Vagina (tissue), 2 donors: ENCODE results near the gene TASP1. TPM values are rescaled to one million over a fixed set of nuclear protein-coding genes. Genes with fewer than 3 reads are reported as not detected.

Experiments
- DNase-seq, 2 donors: peaks; one replicate each; pipeline ENCODE4 v3.0.0-alpha.2; 2017; ENCODE audit errors: extremely low spot score in 2 of 2
- H3K27ac ChIP-seq: fragments of 200-600 bp; sonication (generic); one replicate; pipeline ENCODE4 v1.5.1; 2019
- H3K27me3 ChIP-seq: fragments of 200-600 bp; sonication (generic); one replicate; pipeline ENCODE4 v1.5.1; 2019
- H3K36me3 ChIP-seq, 2 donors: fragments of 200-600 bp; sonication (generic); one replicate each; pipeline ENCODE4 v1.5.1; 2017 to 2019
- H3K4me1 ChIP-seq: fragments of 200-600 bp; sonication (generic); one replicate; pipeline ENCODE4 v1.5.1; 2019
- H3K4me3 ChIP-seq, 2 donors: fragments of 200-600 bp; sonication (generic); 1 replicate in 1 of 2; 2 replicates in 1 of 2; pipeline ENCODE4 v1.5.1; 2016 to 2019
- H3K9me3 ChIP-seq: fragments of 200-600 bp; sonication (generic); one replicate; pipeline ENCODE4 v1.5.1; 2019
- POLR2A ChIP-seq, 2 donors: fragments of 450-650 bp; IDR thresholded peaks; one replicate each; pipeline ENCODE4 v1.6.1; 2017; ENCODE audit warnings: antibody characterized with exemption in 2 of 2, mild to moderate bottlenecking in 2 of 2, moderate library complexity in 2 of 2
- POLR2AphosphoS5 ChIP-seq, 2 donors: sonication (generic); formaldehyde crosslinking; IDR thresholded peaks; one replicate each; pipeline ENCODE4 v1.9.0; 2017; ENCODE audit warnings: antibody characterized with exemption in 2 of 2, mild to moderate bottlenecking in 2 of 2, low read depth in 1 of 2; ENCODE audit not compliant: insufficient read depth in 1 of 2
- intact Hi-C: fragments of 100-400 bp; cut with DNase I; formaldehyde crosslinking; loops from one replicate; pipeline ENCODE4 v1.15.1; 2023
- total RNA-seq: library from RNA; depleted of rRNA; stranded (reverse); fragments of >200 nt; gene quantifications from one replicate; pipeline ENCODE4 v1.2.3, GENCODE V29; 2016
- TF ChIP-seq, protein P1 (sequence below), 3 experiments: fragments of 450-650 bp in 2 of 3; fragments of 200-600 bp in 1 of 3; sonication (generic) in 1 of 3; IDR thresholded peaks; one replicate each; pipeline ENCODE4 v1.5.1; 2017 to 2019; ENCODE audit warnings: antibody characterized with exemption in 3 of 3, mild to moderate bottlenecking in 2 of 3, moderate library complexity in 2 of 3

Gene TASP1
- total RNA-seq, 1 donor from 2014 or later, result 12.5 TPM

DNA sequence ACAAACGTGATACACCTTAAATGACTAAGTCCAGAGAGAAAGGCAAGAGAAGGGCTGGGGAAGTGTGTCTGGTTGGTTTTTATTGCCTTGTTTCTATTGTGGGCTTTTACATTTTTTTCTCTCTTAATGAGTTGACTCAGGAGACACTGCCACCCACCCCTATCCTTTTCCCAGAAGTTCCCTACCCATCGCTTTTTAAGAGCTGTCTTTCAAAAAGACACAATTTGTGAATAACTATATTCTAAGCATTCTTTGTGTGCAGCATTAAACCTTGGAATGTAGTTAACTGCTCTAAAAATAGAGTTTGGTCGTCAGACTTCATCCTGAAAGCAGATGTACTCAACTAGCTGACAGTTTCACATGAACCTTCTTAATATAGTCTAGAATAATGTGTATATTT lies 242.7 kb downstream of the TASP1 start:
- Histone ChIP-seq H3K27me3 (no peaks in the 10 kb centered on the region), H3K4me3 (no peak overlapping the region), H3K27ac (no peak overlapping the region), H3K9me3 (no peaks in the 10 kb centered on the region), H3K36me3 (no peaks in the 10 kb centered on the region), H3K4me1 (no peaks in the 10 kb centered on the region)
- no peak for DNase-seq
- TF ChIP-seq POLR2A (IDR thresholded peaks at IDR 0.05) (no peak), POLR2AphosphoS5 (IDR thresholded peaks at IDR 0.05; ENCODE audit: insufficient read depth in 1 of 2, low read depth in 1 of 2) (no peak)
- TF ChIP-seq, protein P1, sequence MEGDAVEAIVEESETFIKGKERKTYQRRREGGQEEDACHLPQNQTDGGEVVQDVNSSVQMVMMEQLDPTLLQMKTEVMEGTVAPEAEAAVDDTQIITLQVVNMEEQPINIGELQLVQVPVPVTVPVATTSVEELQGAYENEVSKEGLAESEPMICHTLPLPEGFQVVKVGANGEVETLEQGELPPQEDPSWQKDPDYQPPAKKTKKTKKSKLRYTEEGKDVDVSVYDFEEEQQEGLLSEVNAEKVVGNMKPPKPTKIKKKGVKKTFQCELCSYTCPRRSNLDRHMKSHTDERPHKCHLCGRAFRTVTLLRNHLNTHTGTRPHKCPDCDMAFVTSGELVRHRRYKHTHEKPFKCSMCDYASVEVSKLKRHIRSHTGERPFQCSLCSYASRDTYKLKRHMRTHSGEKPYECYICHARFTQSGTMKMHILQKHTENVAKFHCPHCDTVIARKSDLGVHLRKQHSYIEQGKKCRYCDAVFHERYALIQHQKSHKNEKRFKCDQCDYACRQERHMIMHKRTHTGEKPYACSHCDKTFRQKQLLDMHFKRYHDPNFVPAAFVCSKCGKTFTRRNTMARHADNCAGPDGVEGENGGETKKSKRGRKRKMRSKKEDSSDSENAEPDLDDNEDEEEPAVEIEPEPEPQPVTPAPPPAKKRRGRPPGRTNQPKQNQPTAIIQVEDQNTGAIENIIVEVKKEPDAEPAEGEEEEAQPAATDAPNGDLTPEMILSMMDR (IDR thresholded peaks at IDR 0.05), result no peak
- intact Hi-C loops, result no loop called here

DNA sequence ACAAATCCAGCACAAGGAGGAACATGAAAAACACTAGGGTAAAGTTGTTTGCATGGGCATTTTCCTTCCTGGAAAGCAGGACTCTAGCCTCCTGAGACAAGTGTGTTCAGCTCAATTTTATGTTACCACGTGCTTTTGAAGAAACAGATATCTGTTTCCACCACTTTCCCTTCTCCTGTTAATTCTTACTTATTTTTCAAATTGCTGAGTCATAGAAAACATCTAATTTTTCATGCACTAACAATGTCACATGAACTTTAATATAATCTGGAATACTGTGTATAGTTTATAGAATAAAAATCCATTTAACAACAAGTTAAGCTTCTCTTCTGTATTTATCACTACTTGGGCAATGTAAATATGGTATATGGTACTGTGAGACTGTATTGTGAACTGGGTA lies 243.5 kb downstream of the TASP1 start:
- DNase-seq, result no peak
- Histone ChIP-seq H3K4me1 (no peaks in the 10 kb centered on the region), H3K27me3 (no peaks in the 10 kb centered on the region), H3K4me3 (no peak overlapping the region), H3K36me3 (no peaks in the 10 kb centered on the region), H3K27ac (no peak overlapping the region), H3K9me3 (no peaks in the 10 kb centered on the region)
- intact Hi-C loops, result no loop called here
- TF ChIP-seq, protein P1 (IDR thresholded peaks at IDR 0.05), result no peak
- TF ChIP-seq POLR2AphosphoS5 (IDR thresholded peaks at IDR 0.05; ENCODE audit: insufficient read depth in 1 of 2, low read depth in 1 of 2) (no peak), POLR2A (IDR thresholded peaks at IDR 0.05) (no peak)

DNA sequence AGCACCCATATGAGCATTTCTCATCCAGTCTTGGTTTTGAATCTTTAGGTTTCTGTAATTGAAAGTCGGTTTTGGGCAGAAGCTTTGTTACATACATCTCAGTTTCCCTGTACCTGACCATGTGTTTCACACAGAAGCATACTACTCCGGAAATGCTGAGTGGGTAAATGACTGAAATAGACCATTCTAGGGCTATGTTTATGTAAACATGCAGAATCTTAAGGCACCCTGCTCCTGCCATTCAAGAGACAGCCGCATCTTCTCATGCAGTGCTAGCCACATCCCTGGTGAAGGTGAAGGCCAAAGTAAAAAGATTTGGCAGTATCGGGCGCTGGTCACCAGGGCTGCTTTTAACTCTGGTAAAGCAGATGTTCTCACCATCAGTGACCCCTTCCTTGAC lies 246.3 kb downstream of the TASP1 start:
- Histone ChIP-seq H3K27me3 (no peaks in the 10 kb centered on the region), H3K9me3 (no peaks in the 10 kb centered on the region), H3K27ac (no peak overlapping the region), H3K4me1 (no peaks in the 10 kb centered on the region), H3K36me3 (peaks cover 0 to 7% of the 10 kb centered on the region in 2 donors), H3K4me3 (no peak overlapping the region)
- no peak for TF ChIP-seq POLR2A (IDR thresholded peaks at IDR 0.05)
- TF ChIP-seq, protein P1 (IDR thresholded peaks at IDR 0.05), result no peak
- no peak for TF ChIP-seq POLR2AphosphoS5 (IDR thresholded peaks at IDR 0.05; ENCODE audit: insufficient read depth in 1 of 2, low read depth in 1 of 2)
- no peak for DNase-seq
- intact Hi-C loops, result no loop called here

DNA sequence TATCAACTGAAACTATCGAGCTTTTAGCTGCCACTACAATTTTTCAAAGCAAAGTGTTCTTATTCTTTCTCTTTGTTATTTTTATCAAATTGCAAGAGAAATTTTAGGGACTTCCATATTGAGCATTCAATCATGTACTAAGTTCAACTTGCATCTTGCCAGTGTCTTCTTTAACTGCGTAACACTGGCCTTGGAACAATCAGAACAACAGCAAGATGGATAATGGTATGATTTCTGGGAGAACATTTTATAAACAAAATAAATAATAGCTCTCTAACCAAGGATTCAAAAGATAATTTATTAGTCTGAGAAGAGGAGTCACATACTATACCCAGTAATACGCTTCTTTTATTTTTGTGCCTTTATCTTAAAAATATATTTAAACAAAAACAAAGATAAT lies 249.6 kb downstream of the TASP1 start:
- DNase-seq, result no peak
- H3K27me3 ChIP-seq, result no peaks in the 10 kb centered on the region
- no peak for TF ChIP-seq POLR2A (IDR thresholded peaks at IDR 0.05)
- TF ChIP-seq, protein P1 (IDR thresholded peaks at IDR 0.05), result no peak
- no peak for TF ChIP-seq POLR2AphosphoS5 (IDR thresholded peaks at IDR 0.05; ENCODE audit: insufficient read depth in 1 of 2, low read depth in 1 of 2)

DNA sequence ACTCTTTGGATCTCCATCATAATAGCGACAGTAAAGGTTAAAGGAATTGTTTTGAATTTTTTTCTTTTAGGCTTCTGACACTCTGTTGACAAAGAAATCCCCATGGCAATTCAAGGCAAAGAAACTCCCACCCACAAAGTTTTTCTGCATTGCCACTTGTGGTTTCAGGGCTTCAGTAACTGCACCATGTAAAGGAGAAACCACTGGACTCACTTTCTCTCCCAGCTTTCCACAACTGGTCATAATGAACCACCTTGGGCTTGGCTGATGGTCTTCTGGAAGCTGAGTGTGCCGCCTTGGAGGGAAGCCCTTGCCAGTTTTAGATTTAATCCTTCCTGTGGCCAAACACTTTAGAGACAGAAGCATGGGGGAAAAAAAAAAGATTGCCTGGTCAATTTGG lies 254.6 kb downstream of the TASP1 start:
- TF ChIP-seq, protein P1 (IDR thresholded peaks at IDR 0.05), result no peak
- TF ChIP-seq POLR2AphosphoS5 (IDR thresholded peaks at IDR 0.05; ENCODE audit: insufficient read depth in 1 of 2, low read depth in 1 of 2) (no peak), POLR2A (IDR thresholded peaks at IDR 0.05) (no peak)
- no peaks in the 10 kb centered on the region for H3K27me3 ChIP-seq
- no peak overlapping the region for H3K27ac ChIP-seq
- no peaks in the 10 kb centered on the region for H3K9me3 ChIP-seq
- peaks cover 0 to 7% of the 10 kb centered on the region in 2 donors for H3K36me3 ChIP-seq
- DNase-seq, result no peak
- H3K4me1 ChIP-seq, result no peaks in the 10 kb centered on the region
- H3K4me3 ChIP-seq, result no peak overlapping the region
- intact Hi-C loops, result no loop called here

More for the DNA sequence above, 249.6 kb downstream of the TASP1 start:
- Histone ChIP-seq H3K4me3 (no peak overlapping the region), H3K36me3 (peaks cover 0 to 7% of the 10 kb centered on the region in 2 donors), H3K9me3 (no peaks in the 10 kb centered on the region), H3K4me1 (no peaks in the 10 kb centered on the region), H3K27ac (no peak overlapping the region)
- intact Hi-C loops, result no loop called here
